ENCODE measurements around the gene KRT13.

DNA sequence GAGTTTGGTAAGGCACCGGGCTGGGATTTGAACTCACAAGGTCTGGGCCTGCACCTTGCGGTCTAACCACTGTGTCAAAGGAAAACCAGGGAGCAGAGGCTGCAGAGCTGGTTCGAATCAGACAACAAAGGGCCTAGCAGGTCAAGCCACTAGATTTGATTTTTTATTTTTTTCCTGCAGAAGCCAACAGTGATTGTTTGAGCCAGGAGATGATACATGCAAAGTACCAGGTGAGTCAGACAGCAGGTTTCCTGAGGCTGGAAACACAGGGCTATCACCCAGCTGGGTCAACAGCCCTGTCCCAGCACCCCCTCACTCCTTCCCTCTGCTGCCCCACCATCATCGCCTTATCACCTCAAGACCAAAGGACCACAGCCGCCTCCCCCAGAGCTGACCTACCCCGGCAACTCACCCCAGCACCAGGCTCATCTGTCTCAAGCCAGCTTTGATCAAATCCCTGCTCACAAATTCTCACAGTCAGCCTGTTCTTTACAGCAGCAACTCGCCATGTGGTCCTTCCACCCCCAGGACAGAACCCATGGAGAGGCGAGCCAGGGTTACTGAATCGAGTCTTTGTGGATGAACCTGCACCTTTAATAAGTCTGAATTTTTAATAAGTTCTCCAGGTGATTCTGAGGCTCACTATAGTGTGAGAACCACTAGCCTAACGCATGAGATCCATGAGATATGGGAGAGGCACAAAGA lies 35.7 kb upstream of the KRT13 start:
- TF ChIP-seq, protein P1, sequence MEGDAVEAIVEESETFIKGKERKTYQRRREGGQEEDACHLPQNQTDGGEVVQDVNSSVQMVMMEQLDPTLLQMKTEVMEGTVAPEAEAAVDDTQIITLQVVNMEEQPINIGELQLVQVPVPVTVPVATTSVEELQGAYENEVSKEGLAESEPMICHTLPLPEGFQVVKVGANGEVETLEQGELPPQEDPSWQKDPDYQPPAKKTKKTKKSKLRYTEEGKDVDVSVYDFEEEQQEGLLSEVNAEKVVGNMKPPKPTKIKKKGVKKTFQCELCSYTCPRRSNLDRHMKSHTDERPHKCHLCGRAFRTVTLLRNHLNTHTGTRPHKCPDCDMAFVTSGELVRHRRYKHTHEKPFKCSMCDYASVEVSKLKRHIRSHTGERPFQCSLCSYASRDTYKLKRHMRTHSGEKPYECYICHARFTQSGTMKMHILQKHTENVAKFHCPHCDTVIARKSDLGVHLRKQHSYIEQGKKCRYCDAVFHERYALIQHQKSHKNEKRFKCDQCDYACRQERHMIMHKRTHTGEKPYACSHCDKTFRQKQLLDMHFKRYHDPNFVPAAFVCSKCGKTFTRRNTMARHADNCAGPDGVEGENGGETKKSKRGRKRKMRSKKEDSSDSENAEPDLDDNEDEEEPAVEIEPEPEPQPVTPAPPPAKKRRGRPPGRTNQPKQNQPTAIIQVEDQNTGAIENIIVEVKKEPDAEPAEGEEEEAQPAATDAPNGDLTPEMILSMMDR (IDR thresholded peaks at IDR 0.05), result no peak
- TF ChIP-seq EZH2 (IDR thresholded peaks at IDR 0.05; ENCODE audit: borderline replicate concordance, insufficient read depth, low read depth, low read length, poor library complexity, severe bottlenecking), result no peak

Measured in B cell (primary cell).